KMS-11 (cell line): Measurements from ENCODE around the gene AARS2.
A peak's percentile ranks its signal among the peaks of the same experiment; 100 is the strongest.

Source experiments
- H2AFZ ChIP-seq: fragments of 200-600 bp; sonication (generic); 2 replicates; pipeline ENCODE4 v1.6.1; 2016; ENCODE audit warnings: antibody characterized with exemption, mixed run types, low read depth
- H3K27ac ChIP-seq: fragments of 200-600 bp; sonication (generic); 2 replicates; pipeline ENCODE4 v1.6.1; 2016; ENCODE audit warnings: mild to moderate bottlenecking, mixed run types
- H3K27me3 ChIP-seq: fragments of 200-600 bp; sonication (generic); 2 replicates; pipeline ENCODE4 v1.6.1; 2017; ENCODE audit warnings: mild to moderate bottlenecking, low read depth, mixed run types, moderate library complexity; ENCODE audit not compliant: insufficient read depth
- H3K36me3 ChIP-seq: fragments of 200-600 bp; sonication (generic); 2 replicates; pipeline ENCODE4 v1.6.1; 2017; ENCODE audit warnings: mild to moderate bottlenecking, mixed run types; ENCODE audit not compliant: insufficient read depth
- H3K4me1 ChIP-seq: fragments of 200-600 bp; sonication (generic); 2 replicates; pipeline ENCODE4 v1.6.1; 2016; ENCODE audit warnings: mild to moderate bottlenecking, low read depth, mixed run types; ENCODE audit not compliant: poor library complexity, severe bottlenecking
- H3K4me2 ChIP-seq: fragments of 200-600 bp; sonication (generic); 2 replicates; pipeline ENCODE4 v1.7.0; 2016; ENCODE audit warnings: mild to moderate bottlenecking, mixed run types
- H3K4me3 ChIP-seq: fragments of 200-600 bp; sonication (generic); IDR thresholded peaks from 2 replicates; pipeline ENCODE4 v1.6.1; 2017; ENCODE audit warnings: low read depth, low read length, mixed read lengths; ENCODE audit not compliant: insufficient read depth
- H3K79me2 ChIP-seq: fragments of 200-600 bp; sonication (generic); 2 replicates; pipeline ENCODE4 v1.6.1; 2016; ENCODE audit warnings: low read depth, mixed run types; ENCODE audit not compliant: insufficient read depth
- H3K9ac ChIP-seq: fragments of 200-600 bp; sonication (generic); 2 replicates; pipeline ENCODE4 v1.6.1; 2016; ENCODE audit warnings: mild to moderate bottlenecking, mixed run types
- H4K20me1 ChIP-seq: fragments of 200-600 bp; sonication (generic); 2 replicates; pipeline ENCODE4 v1.6.1; 2016; ENCODE audit warnings: mild to moderate bottlenecking, mixed run types; ENCODE audit not compliant: insufficient read depth
- TF ChIP-seq, protein P1 (sequence below): fragments of 200-600 bp; sonication (generic); conservative IDR thresholded peaks from 2 replicates; pipeline ENCODE4 v1.6.1; 2017; ENCODE audit warnings: low read depth, mild to moderate bottlenecking, antibody characterized with exemption, low read length, moderate library complexity, mixed read lengths

The AARS2 gene

DNA sequence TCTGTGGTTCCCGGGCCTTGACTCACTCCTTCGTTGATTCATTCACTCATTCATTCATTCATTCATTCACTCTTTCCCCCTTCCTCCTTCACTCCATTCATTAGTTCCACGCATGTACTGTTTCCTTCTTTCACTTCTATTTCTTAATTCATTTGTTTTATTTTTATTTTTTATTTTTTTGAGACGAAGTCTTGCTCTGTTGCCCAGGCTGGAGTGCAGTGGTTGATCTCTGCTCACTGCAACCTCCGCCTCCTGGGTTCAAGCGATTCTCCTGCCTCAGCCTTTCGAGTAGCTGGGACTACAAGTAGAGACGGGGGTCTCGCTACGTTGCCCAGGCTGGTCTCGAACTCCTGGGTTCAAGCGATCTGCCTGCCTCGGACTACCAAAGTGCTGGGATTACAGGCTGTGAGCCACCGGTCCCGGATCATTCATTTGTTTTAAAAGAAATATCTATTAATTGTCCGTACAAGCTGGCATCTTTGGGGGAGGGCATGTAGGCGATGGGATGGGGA, 47.4 kb downstream of the AARS2 start:
- Histone ChIP-seq H3K36me3 (no peaks in the 10 kb centered on the region), H4K20me1 (no peaks in the 10 kb centered on the region), H3K4me1 (peaks cover 45% of the 10 kb centered on the region), H2AFZ (peak overlapping the region; percentile 50), H3K4me2 (peak overlapping the region; percentile 77), H3K4me3 (no peak overlapping the region), H3K27me3 (peaks cover 14% of the 10 kb centered on the region; the same call in 1 of the 2 replicates), H3K79me2 (peaks cover 45% of the 10 kb centered on the region), H3K9ac (peak overlapping the region; percentile 26; the same call in 1 of the 2 replicates), H3K27ac (peak overlapping the region; percentile 96)
- TF ChIP-seq, protein P1, sequence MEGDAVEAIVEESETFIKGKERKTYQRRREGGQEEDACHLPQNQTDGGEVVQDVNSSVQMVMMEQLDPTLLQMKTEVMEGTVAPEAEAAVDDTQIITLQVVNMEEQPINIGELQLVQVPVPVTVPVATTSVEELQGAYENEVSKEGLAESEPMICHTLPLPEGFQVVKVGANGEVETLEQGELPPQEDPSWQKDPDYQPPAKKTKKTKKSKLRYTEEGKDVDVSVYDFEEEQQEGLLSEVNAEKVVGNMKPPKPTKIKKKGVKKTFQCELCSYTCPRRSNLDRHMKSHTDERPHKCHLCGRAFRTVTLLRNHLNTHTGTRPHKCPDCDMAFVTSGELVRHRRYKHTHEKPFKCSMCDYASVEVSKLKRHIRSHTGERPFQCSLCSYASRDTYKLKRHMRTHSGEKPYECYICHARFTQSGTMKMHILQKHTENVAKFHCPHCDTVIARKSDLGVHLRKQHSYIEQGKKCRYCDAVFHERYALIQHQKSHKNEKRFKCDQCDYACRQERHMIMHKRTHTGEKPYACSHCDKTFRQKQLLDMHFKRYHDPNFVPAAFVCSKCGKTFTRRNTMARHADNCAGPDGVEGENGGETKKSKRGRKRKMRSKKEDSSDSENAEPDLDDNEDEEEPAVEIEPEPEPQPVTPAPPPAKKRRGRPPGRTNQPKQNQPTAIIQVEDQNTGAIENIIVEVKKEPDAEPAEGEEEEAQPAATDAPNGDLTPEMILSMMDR, result no peak

GRCh38 chr6:44265007-44265721, 48.0 kb downstream of the AARS2 start, which contains the start of gene NFKBIE:
Gene NFKBIE (minus strand): TSS chr6:44265551. CDS start chr6:44265346, 205 bp downstream.
- Histone ChIP-seq H3K4me1 (peaks cover 46% of the 10 kb centered on the region), H3K9ac (peak within 1 kb of the TSS; percentile 92), H3K27ac (peak within 1 kb of the TSS; percentile 96), H3K27me3 (peaks cover 14% of the 10 kb centered on the region; the same call in 1 of the 2 replicates), H4K20me1 (no peaks in the 10 kb centered on the region), H3K4me3 (no peak within 1 kb of the TSS), H3K79me2 (peaks cover 45% of the 10 kb centered on the region), H3K4me2 (peak within 1 kb of the TSS; percentile 100), H2AFZ (peak within 1 kb of the TSS; percentile 50), H3K36me3 (no peaks in the 10 kb centered on the region)
- TF ChIP-seq, protein P1, result peak; percentile 53

- Histone ChIP-seq H3K4me2 (peak overlapping the region; percentile 100), H3K79me2 (peaks cover 45% of the 10 kb centered on the region), H3K4me3 (no peak overlapping the region), H3K27me3 (peaks cover 7% of the 10 kb centered on the region; the same call in 1 of the 2 replicates), H3K4me1 (peaks cover 51% of the 10 kb centered on the region), H2AFZ (peak overlapping the region; percentile 50; the same call in 1 of the 2 replicates), H3K9ac (peak overlapping the region; percentile 92), H3K36me3 (no peaks in the 10 kb centered on the region), H4K20me1 (no peaks in the 10 kb centered on the region), H3K27ac (peak overlapping the region; percentile 96)
- TF ChIP-seq, protein P1, result no peak; the same call in 1 of the 2 replicates
Measured at GRCh38 chr6:44264154-44265006, 48.8 kb downstream of the AARS2 start.

DNA sequence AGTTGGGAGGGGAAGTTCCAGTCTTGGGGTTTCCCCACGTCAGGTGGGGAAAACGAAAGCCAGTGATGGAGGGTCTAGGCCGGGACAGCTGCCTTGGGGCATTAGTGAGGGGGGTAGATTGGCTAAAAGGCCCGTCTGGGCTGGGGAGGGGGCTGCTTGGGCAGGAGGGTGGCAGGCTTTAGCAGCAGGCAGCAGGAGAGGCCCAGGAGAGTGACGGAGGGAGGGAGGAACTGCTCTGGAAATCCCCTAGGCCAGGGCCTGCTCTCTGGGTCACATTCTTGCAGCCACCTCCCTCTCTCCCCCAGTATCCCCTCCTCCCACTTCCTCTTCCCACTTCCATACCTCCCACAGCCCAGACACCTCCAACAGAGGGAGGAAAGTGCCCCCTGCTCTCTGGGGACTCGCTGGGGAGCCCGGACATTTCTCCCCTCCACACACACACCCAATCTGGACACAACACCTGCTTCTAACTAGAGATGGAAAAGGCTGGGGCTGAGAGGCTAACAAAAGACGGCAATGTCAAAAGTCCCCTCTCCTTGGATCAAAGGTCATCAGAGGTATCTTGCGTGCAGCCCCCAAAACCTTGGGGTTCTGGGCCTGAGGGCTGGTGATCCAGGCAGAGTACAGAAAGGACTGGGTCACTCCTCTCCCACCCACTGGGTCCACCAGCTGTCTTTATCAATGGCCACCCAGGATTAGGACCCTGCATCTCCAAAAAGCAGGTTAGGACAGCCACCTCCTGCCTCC, 49.6 kb downstream of the AARS2 start:
- no peaks in the 10 kb centered on the region; the same call in 1 of the 2 replicates for H3K36me3 ChIP-seq
- no peak overlapping the region for H2AFZ ChIP-seq
- peak overlapping the region; percentile 100 for H3K4me2 ChIP-seq
- H3K27me3 ChIP-seq, result no peaks in the 10 kb centered on the region
- no peak overlapping the region for H3K4me3 ChIP-seq
- peak overlapping the region; percentile 96 for H3K27ac ChIP-seq
- TF ChIP-seq, protein P1, result no peak
- peak overlapping the region; percentile 92 for H3K9ac ChIP-seq
- H3K4me1 ChIP-seq, result peaks cover 52% of the 10 kb centered on the region
- H4K20me1 ChIP-seq, result no peaks in the 10 kb centered on the region
- H3K79me2 ChIP-seq, result peaks cover 45% of the 10 kb centered on the region
